RWPE1 (cell line): ENCODE measurements around the gene MSH3.
"Not testable (repeated sequence)": the region's sequence is repeated elsewhere in the genome, so short reads cannot be mapped to it uniquely, and the experiment has no call there.

ENCODE experiments used
- CTCF ChIA-PET: fragments of 350-600 bp; sonication (Branson Sonifier 250); formaldehyde crosslinking; extraction: SDS; loops from one replicate; lab custom pipeline; 2021; lab: Yijun Ruan, JAX
- POLR2A ChIA-PET: fragments of 400-600 bp; formaldehyde crosslinking; extraction: SDS; loops from one replicate; lab custom pipeline; 2020; ENCODE audit warnings: antibody characterized with exemption; ENCODE audit not compliant: low non-redundant PET; lab: Yijun Ruan, JAX
- DNase-seq: peaks from one replicate; pipeline ENCODE4 v3.0.0; 2012; ENCODE audit warnings: low spot score
- H3K27ac ChIP-seq: fragments of 450-650 bp; 2 replicates; pipeline ENCODE4 v1.5.1; 2017
- TF ChIP-seq, protein P1 (sequence below): fragments of 450-650 bp; conservative IDR thresholded peaks from 2 replicates; pipeline ENCODE4 v1.5.1; 2017; ENCODE audit warnings: low read depth, mild to moderate bottlenecking

Gene MSH3

GRCh38 chr5:80780761-80781285 lies 126.4 kb downstream of the MSH3 start:
- TF ChIP-seq, protein P1, sequence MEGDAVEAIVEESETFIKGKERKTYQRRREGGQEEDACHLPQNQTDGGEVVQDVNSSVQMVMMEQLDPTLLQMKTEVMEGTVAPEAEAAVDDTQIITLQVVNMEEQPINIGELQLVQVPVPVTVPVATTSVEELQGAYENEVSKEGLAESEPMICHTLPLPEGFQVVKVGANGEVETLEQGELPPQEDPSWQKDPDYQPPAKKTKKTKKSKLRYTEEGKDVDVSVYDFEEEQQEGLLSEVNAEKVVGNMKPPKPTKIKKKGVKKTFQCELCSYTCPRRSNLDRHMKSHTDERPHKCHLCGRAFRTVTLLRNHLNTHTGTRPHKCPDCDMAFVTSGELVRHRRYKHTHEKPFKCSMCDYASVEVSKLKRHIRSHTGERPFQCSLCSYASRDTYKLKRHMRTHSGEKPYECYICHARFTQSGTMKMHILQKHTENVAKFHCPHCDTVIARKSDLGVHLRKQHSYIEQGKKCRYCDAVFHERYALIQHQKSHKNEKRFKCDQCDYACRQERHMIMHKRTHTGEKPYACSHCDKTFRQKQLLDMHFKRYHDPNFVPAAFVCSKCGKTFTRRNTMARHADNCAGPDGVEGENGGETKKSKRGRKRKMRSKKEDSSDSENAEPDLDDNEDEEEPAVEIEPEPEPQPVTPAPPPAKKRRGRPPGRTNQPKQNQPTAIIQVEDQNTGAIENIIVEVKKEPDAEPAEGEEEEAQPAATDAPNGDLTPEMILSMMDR: no peak
- DNase-seq: no peak
- POLR2A ChIA-PET: no interaction called here
- CTCF ChIA-PET: interaction anchor here (0.6 to 0.7 kb wide), 2 partner anchors 15 to 1126 kb away, joined by 3 read pairs; no protein-coding TSS in a partner anchor
- no peak overlapping the region for H3K27ac ChIP-seq

GRCh38 chr5:80781356-80781755 lies 126.9 kb downstream of the MSH3 start:
- TF ChIP-seq, protein P1: no peak
- no peak for DNase-seq
- no peak overlapping the region for H3K27ac ChIP-seq
- ChIA-PET POLR2A (no interaction called here), CTCF (interaction anchor here (0.6 to 0.7 kb wide), 2 partner anchors 16 to 1127 kb away, joined by 3 read pairs; no protein-coding TSS in a partner anchor)

DNA sequence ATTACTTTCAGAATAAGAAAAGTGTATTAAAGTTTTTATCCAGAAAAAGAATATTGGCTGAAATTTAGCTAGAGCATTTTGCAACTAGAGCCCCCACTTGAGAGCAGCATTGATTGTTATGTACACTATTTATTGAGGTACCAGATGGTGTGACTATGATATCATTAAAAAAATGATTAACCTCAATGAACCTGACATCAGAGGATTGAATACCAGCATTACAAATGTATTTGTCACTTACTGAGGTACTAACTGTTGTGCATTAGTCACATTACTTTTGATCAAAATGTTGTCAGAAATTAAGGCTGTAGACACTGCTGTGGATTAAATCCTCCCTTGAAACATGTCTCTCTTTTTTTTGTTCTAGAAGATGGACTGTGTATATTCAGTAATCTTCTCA lies 128.2 kb downstream of the MSH3 start:
- TF ChIP-seq, protein P1: no peak
- ChIA-PET POLR2A (no interaction called here), CTCF (no interaction called here)
- no peak overlapping the region for H3K27ac ChIP-seq
- DNase-seq: no peak

DNA sequence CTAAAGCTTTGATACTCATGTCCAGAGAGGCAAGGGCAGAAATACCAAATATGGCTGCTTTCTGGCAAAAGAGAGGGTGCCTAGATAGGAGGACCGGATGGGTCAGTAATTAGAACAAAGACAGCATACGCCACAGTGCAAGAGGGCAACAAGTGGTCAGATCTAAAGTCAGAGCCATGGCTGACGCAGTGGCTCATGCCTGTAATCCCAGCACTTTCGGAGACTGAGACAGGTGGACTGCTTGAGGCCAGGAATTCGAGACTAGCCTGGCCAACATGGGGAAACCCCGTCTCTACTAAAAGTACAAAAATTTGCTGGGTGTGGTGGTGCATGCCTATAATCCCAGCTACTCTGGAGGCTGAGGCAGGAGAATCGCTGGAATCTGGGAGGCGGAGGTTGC lies 129.3 kb downstream of the MSH3 start:
- POLR2A ChIA-PET, H3K27ac ChIP-seq, DNase-seq: not testable (repeated sequence)
- CTCF ChIA-PET: interaction anchor here (0.6 kb wide), 2 partner anchors 46 to 80 kb away, joined by 3 read pairs; no protein-coding TSS in a partner anchor

GRCh38 chr5:80784451-80784850 lies 130.0 kb downstream of the MSH3 start:
- DNase-seq: no peak
- POLR2A ChIA-PET: no interaction called here
- no peak overlapping the region for H3K27ac ChIP-seq
- CTCF ChIA-PET: interaction anchor here (0.6 kb wide), 1 partner anchor 46 kb away, joined by 3 read pairs; no protein-coding TSS in a partner anchor
- TF ChIP-seq, protein P1: no peak

DNA sequence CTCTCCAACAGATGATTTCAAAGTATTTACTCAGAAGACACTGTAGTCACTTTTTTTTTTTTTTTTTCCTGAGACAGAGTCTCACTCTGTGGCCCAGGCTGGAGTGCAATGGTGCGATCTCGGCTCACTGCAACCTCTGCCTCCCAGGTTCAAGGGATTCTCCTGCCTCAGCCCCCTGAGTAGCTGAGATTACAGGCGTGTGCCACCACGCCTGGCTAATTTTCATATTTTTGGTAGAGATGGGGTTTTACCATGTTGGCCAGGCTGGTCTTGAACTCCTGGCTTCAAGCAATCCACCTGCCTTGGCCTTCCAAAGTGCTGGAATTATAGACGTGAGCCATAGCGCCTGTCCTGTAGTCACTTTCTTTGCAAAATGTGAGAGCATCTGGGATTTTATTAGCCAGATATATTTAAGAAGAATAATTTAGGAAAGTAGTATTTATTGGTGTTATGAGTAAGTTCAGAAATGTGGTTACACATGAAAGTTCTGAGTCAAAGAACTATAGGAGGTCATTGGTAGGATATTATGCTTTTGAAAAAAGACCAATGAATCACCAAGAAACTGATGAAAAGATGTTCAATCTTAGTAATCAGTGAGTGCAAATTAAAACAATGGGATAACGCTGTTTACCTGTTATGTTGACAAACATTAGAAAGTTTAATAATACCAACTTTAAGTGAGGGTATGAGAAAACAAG lies 135.0 kb downstream of the MSH3 start:
- H3K27ac ChIP-seq, POLR2A ChIA-PET, CTCF ChIA-PET, DNase-seq: not testable (repeated sequence)

- ChIA-PET POLR2A (no interaction called here), CTCF (no interaction called here)
- DNase-seq: no peak
- TF ChIP-seq, protein P1: no peak
- no peak overlapping the region for H3K27ac ChIP-seq
These were observed 136.2 kb downstream of the MSH3 start for GRCh38 chr5:80790698-80791097.
